Testis (tissue), 3 donors: Measurements from ENCODE around the gene ARFGEF3. TPM values are rescaled to one million over a fixed set of nuclear protein-coding genes. Genes with fewer than 3 reads are reported as not detected.
"Not testable (repeated sequence)": the region's sequence is repeated elsewhere in the genome, so short reads cannot be mapped to it uniquely, and the experiment has no call there.

Source experiments
- DNase-seq: peaks from one replicate; pipeline ENCODE4 v3.0.0-alpha.2; 2019
- H3K27ac ChIP-seq, 2 donors: fragments of 200-600 bp; sonication (generic); one replicate each; pipeline ENCODE4 v1.5.1; 2019
- H3K27me3 ChIP-seq: fragments of 200-600 bp; sonication (generic); one replicate; pipeline ENCODE4 v1.5.1; 2019
- H3K36me3 ChIP-seq: fragments of 200-600 bp; sonication (generic); one replicate; pipeline ENCODE4 v1.5.1; 2017; ENCODE audit warnings: low read depth; ENCODE audit errors: missing control alignments
- H3K4me1 ChIP-seq: fragments of 200-600 bp; sonication (generic); one replicate; pipeline ENCODE4 v1.5.1; 2019
- H3K4me3 ChIP-seq, 2 donors: fragments of 200-600 bp; sonication (generic); one replicate each; pipeline ENCODE4 v1.5.1; 2017 to 2019
- H3K9me3 ChIP-seq: fragments of 200-600 bp; sonication (generic); one replicate; pipeline ENCODE4 v1.5.1; 2017
- CTCF ChIP-seq, 3 experiments: fragments of 450-650 bp in 2 of 3; fragments of 200-600 bp in 1 of 3; sonication (generic) in 1 of 3; IDR thresholded peaks; one replicate each; pipeline ENCODE4 v1.5.1; 2016 to 2019; ENCODE audit warnings: antibody characterized with exemption in 3 of 3, mild to moderate bottlenecking in 2 of 3, moderate library complexity in 1 of 3
- POLR2A ChIP-seq: fragments of 450-650 bp; IDR thresholded peaks from one replicate; pipeline ENCODE4 v1.6.1; 2017; ENCODE audit warnings: antibody characterized with exemption, mild to moderate bottlenecking, moderate library complexity
- WGBS, 2 donors: methylation state at CpG; one replicate each; pipeline ENCODE4 v1.1.5; 2018; 5-methylcytosine and 5-hydroxymethylcytosine counted together
- intact Hi-C: fragments of 100-400 bp; cut with DNase I; formaldehyde crosslinking; loops from one replicate; pipeline ENCODE4 v1.15.1; 2023; ENCODE audit warnings: low total_unique reads
- polyA plus RNA-seq: library from polyadenylated mRNA; stranded (reverse); fragments of 350-450 nt; fragmentation: Illumina TruSeq; extraction: RNeasy Lipid Tissue Mini Kit (QIAGEN cat#74804); gene quantifications from one replicate; pipeline ENCODE4 v1.2.3, GENCODE V29; 2014; ENCODE audit warnings: low read depth, low replicate concordance; ENCODE audit not compliant: insufficient read depth
- total RNA-seq, 2 donors: library from RNA; depleted of rRNA; stranded (reverse); fragments of >200 nt; gene quantifications; one replicate each; pipeline ENCODE4 v1.2.3, GENCODE V29; 2016

ARFGEF3 gene
- total and polyA plus RNA-seq, 3 donors from 2014 or later, result 1.9 to 2.9 (median 2.8) TPM

GRCh38 chr6:138204792-138205384, 43.1 kb downstream of the ARFGEF3 start:
- DNase-seq, result no peak
- Histone ChIP-seq H3K27ac (no peak overlapping the region), H3K27me3 (no peaks in the 10 kb centered on the region), H3K36me3 (no peaks in the 10 kb centered on the region), H3K4me3 (no peak overlapping the region), H3K9me3 (no peaks in the 10 kb centered on the region), H3K4me1 (no peaks in the 10 kb centered on the region)
- 90 to 93% methylated on average over 4 of the region's 4 CpGs for WGBS, 2 donors
- intact Hi-C loops, result no loop called here
- no peak for TF ChIP-seq POLR2A
- TF ChIP-seq CTCF (IDR thresholded peaks at IDR 0.05), result no peak

GRCh38 chr6:138205437-138206094, 43.8 kb downstream of the ARFGEF3 start:
- WGBS, 2 donors, result 59 to 66% methylated on average over 5 of the region's 5 CpGs
- no peak for DNase-seq
- Histone ChIP-seq H3K4me1 (no peaks in the 10 kb centered on the region), H3K4me3 (no peak overlapping the region), H3K36me3 (no peaks in the 10 kb centered on the region), H3K27ac (no peak overlapping the region), H3K27me3 (no peaks in the 10 kb centered on the region), H3K9me3 (no peaks in the 10 kb centered on the region)
- TF ChIP-seq CTCF (IDR thresholded peaks at IDR 0.05) (no peak), POLR2A (no peak)
- intact Hi-C loops, result no loop called here

- Histone ChIP-seq H3K27me3 (no peaks in the 10 kb centered on the region), H3K4me1 (no peaks in the 10 kb centered on the region), H3K4me3 (no peak overlapping the region), H3K36me3 (no peaks in the 10 kb centered on the region), H3K27ac (no peak overlapping the region), H3K9me3 (no peaks in the 10 kb centered on the region)
- TF ChIP-seq CTCF (IDR thresholded peaks at IDR 0.05) (no peak), POLR2A (no peak)
- intact Hi-C loops, result no loop called here
- DNase-seq, result no peak
Measured at GRCh38 chr6:138206862-138207261, 45.1 kb downstream of the ARFGEF3 start.

GRCh38 chr6:138211048-138211581, 49.4 kb downstream of the ARFGEF3 start:
- H3K4me1 ChIP-seq, result no peaks in the 10 kb centered on the region
- 73% methylated on average over 2 of the region's 2 CpGs for WGBS, 2 donors
- no peaks in the 10 kb centered on the region for H3K36me3 ChIP-seq
- H3K4me3 ChIP-seq, result no peak overlapping the region
- H3K9me3 ChIP-seq, result no peaks in the 10 kb centered on the region
- intact Hi-C loops, result no loop called here
- H3K27me3 ChIP-seq, result no peaks in the 10 kb centered on the region
- DNase-seq, result no peak
- no peak overlapping the region for H3K27ac ChIP-seq
- TF ChIP-seq CTCF (IDR thresholded peaks at IDR 0.05) (no peak), POLR2A (no peak)

- no peaks in the 10 kb centered on the region for H3K4me1 ChIP-seq
- no peak for DNase-seq
- H3K27ac ChIP-seq, result no peak overlapping the region
- H3K4me3 ChIP-seq, result no peak overlapping the region
- no peaks in the 10 kb centered on the region for H3K9me3 ChIP-seq
- WGBS, 2 donors, result 80% methylated on average over 5 of the region's 5 CpGs
- intact Hi-C loops, result no loop called here
- TF ChIP-seq CTCF (IDR thresholded peaks at IDR 0.05), result no peak
- no peak for TF ChIP-seq POLR2A
- H3K27me3 ChIP-seq, result no peaks in the 10 kb centered on the region
- H3K36me3 ChIP-seq, result no peaks in the 10 kb centered on the region
Measured at GRCh38 chr6:138211601-138212000, 49.9 kb downstream of the ARFGEF3 start.

GRCh38 chr6:138212530-138212929, 50.8 kb downstream of the ARFGEF3 start:
- H3K27ac ChIP-seq, H3K36me3 ChIP-seq, intact Hi-C loops, H3K9me3 ChIP-seq, H3K27me3 ChIP-seq, H3K4me1 ChIP-seq, DNase-seq, H3K4me3 ChIP-seq: not testable (repeated sequence)
- 89 to 96% methylated on average over 2 of the region's 2 CpGs for WGBS, 2 donors
